CD4-positive, alpha-beta T cell treated with Interleukin-2 at 100 ng/mL for 4 hours (primary cell): Measurements from ENCODE around the gene ELL2.

Source experiments
- DNase-seq: peaks from one replicate; pipeline ENCODE4 v3.0.0-alpha.2; 2020; ENCODE audit warnings: low spot score

Gene ELL2

GRCh38 chr5:95880081-95880926, 81.3 kb downstream of the ELL2 start:
- DNase-seq, result no peak

GRCh38 chr5:95879661-95880060, 82.0 kb downstream of the ELL2 start:
- DNase-seq, result no peak

GRCh38 chr5:95878417-95879323, 83.0 kb downstream of the ELL2 start:
- no peak for DNase-seq

- DNase-seq, result no peak
Observed at GRCh38 chr5:95876782-95877181, 84.9 kb downstream of the ELL2 start.

- no peak for DNase-seq
Observed at GRCh38 chr5:95874246-95874645, 87.4 kb downstream of the ELL2 start.

GRCh38 chr5:95873351-95873750, 88.3 kb downstream of the ELL2 start:
- no peak for DNase-seq

GRCh38 chr5:95872346-95873268, 89.0 kb downstream of the ELL2 start:
- DNase-seq, result no peak

GRCh38 chr5:95871146-95871806, 90.4 kb downstream of the ELL2 start:
- no peak for DNase-seq

GRCh38 chr5:95870105-95870672, 91.5 kb downstream of the ELL2 start:
- DNase-seq, result peak; percentile 43

GRCh38 chr5:95869173-95869855, 92.3 kb downstream of the ELL2 start:
- peak; percentile 31 for DNase-seq

- DNase-seq, result no peak
Observed at GRCh38 chr5:95868136-95868535, 93.5 kb downstream of the ELL2 start.

- DNase-seq, result no peak
Observed at GRCh38 chr5:95866435-95867040, 95.1 kb downstream of the ELL2 start.

- no peak for DNase-seq
Observed at GRCh38 chr5:95864944-95865504, 96.6 kb downstream of the ELL2 start.

- DNase-seq, result no peak
Observed at GRCh38 chr5:95864456-95864855, 97.2 kb downstream of the ELL2 start.

GRCh38 chr5:95863383-95863757, 98.3 kb downstream of the ELL2 start:
- DNase-seq, result no peak

GRCh38 chr5:95862671-95863382, 98.8 kb downstream of the ELL2 start:
- DNase-seq, result peak; percentile 11

- peak; percentile 27 for DNase-seq
Observed at GRCh38 chr5:95861864-95862561, 99.6 kb downstream of the ELL2 start.

GRCh38 chr5:95861221-95861863, 100.3 kb downstream of the ELL2 start:
- no peak for DNase-seq
